CD4-positive, alpha-beta T cell treated with Interleukin-15 for 1 hour (primary cell): ENCODE data around the gene LRMDA.

Source experiments
- DNase-seq: peaks from one replicate; pipeline ENCODE4 v3.0.0-alpha.2; 2020

LRMDA gene

DNA sequence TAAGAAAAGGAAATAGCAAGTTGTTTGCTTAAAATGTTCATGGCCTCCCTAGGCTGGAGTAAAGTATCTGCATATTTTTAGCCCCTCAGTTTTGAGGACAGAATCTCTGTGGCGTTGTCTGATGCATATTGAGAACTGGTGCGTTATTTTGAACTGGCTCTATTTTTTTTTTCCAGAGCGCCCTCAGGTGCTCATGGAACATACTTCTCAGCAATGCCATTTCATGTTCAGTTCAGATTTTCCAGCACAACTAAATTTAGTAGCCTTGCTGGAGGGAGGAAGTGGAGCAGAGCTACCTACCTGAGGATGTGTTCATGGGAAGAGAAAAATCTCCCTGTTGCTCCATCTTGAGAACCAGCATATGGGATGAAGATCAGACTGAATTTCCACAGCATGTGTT, 870.5 kb downstream of the LRMDA start:
- no peak for DNase-seq

GRCh38 chr10:76302481-76302880, 871.1 kb downstream of the LRMDA start:
- DNase-seq: no peak

GRCh38 chr10:76302961-76303630, 871.7 kb downstream of the LRMDA start:
- DNase-seq: no peak

GRCh38 chr10:76303682-76304316, 872.4 kb downstream of the LRMDA start:
- no peak for DNase-seq

- no peak for DNase-seq
Measured at GRCh38 chr10:76305930-76306615, 874.6 kb downstream of the LRMDA start.

DNA sequence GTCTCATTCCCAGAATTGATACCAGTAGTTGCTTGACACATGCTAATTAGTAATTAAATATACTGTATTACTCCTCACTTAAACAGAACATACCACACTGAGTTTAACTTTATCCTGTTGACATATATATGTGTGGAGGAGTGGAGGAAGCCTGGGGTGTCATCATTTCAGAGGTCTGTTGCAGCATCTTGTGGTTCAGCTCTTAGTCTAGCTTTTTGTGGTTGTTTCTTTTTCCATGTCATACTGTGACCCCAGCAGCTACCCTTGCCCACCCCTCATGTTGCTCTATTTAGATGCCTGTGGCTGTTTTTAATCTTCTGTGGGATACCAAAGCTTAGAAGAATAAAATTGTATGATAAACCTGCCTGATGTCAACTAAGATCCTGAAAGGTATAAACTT, 875.4 kb downstream of the LRMDA start:
- DNase-seq: no peak

- DNase-seq: no peak
Measured at GRCh38 chr10:76309070-76309469, 877.6 kb downstream of the LRMDA start.

DNA sequence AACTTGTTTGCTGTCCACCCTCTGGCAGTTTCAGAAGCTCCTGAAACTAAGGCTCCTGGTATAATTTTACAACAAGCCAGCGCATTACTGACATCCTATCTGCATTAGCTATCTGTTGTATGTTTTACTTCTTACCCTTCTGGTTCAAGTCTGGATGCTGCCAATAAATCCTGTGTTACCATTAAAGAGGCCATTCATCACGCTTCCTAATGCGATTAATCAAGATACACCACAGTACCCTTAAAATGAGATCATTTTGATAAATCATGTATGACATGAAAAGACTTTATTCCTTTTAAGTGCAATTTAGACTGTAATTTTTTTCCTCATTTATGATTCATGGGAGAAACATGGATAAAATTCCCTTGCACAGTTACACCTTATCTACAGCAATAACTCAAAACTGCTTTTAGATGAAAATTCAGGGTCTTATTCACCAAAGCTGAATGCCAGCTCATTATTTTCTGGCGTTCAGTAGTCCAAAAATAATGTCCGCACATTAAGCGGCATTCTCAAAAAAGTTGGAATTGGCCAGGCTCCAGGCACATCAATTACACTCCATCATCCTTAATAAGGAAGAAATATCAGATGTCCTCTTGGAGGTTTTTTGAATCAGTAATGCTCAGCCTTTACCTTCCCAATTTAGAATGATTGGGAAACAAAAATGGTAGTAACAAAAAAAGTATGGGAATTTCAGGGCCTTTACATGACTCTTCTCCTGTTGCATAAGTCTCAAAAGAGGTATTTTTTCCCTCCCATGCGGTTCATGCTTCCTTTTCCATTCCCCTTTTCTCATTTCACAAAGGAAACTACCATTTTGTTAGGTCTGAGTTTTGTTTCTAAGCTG, 878.5 kb downstream of the LRMDA start:
- DNase-seq: no peak

- DNase-seq: no peak
Measured at GRCh38 chr10:76310588-76311080, 879.2 kb downstream of the LRMDA start.

- DNase-seq: no peak
Measured at GRCh38 chr10:76311752-76312636, 880.6 kb downstream of the LRMDA start.

DNA sequence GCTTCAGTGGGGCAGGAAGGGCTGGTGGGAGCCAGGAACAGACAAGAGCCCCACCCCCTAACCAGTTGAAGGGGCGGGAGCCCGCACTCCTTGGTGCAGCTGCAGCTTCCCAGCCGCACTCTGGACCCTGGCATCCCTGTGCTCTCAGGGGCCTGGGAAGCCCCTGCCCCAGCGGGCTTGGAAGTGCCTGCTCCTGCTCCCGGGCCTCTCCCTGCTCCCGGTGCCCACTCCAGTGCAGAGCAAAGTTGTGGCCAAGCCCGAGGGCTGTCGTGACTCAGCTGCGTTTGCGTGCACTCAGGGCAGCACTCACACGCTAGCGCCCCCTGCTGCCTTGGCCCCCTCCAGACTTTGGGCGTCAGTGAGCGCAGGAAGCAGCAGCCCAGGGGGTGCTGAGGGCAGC, 883.8 kb downstream of the LRMDA start:
- no peak for DNase-seq

- DNase-seq: no peak
Measured at GRCh38 chr10:76316234-76316633, 884.8 kb downstream of the LRMDA start.

DNA sequence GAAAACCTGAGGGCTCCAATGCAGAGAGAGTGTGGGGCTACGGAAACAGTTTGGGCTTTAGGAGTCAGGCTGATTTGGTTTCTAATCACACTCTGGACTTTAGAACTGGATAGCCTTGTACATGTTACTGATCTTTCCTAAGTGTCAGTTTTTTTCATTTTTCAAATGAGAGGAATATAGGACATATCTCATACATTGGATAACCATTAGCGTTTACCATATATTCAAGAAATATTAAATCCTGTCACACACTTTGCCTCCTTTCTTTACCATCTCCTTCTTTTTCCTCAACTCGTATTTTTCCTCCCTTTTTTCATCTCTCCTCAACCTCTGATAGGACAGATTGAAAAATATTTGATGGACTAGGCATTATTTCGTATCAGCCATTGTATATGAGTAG, 885.7 kb downstream of the LRMDA start:
- no peak for DNase-seq

DNA sequence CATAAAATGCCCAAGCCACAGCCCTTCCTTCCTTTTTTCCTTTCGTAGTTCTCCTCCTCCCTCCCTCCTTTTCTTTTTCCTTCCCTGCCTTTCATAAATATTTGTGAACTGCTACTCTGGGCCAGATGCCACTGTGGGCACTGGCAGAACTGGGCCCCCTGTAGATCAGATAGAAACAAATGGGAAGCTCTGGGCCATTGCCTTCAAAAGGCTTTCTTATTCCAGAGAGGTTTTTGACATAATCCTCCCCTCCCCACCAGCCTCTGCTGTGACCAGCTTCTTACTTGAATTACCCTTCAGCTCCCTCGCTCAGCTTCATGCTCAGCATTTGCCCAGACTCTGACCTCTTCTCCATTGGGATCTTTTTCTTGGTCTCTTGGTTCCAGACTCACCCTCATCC, 886.8 kb downstream of the LRMDA start:
- no peak for DNase-seq

DNA sequence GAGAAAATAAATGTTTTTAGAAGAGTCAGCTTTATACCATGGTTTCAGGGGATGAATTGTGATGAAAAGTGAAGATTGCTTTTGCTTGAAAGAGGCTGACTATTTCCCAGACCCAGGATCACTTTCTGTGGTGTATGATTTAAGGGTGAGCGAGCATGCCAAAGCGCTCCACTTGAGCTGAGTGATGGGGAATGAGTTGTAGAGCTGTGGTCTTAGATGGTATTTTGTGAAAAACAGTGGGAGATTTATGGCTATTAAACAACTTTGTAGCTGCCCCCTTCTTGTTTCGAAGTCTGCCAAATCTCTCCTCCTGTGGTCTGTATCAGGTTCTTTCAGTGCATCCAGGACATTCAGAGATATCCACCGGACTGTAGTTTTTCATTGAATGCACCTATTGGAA, 888.2 kb downstream of the LRMDA start:
- DNase-seq: no peak

DNA sequence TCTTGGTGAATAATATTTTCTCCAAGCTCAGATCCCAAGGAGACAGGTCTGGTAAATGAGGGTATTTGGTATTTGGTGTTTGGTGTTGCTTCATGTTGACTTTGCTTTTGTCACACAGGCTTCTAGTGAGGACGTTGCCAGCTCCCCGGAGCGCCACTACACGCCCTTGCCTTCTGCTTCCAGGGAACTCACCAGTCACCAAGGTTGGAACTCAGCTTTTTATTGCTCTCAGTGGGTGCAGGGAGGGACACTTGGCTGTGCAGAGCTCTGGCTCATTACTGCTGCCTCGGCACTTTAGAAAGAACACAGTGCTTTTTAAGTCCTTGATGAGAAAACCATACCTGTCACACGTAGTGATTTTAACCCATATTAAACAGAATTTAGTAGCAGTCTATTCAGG, 892.9 kb downstream of the LRMDA start:
- no peak for DNase-seq

DNA sequence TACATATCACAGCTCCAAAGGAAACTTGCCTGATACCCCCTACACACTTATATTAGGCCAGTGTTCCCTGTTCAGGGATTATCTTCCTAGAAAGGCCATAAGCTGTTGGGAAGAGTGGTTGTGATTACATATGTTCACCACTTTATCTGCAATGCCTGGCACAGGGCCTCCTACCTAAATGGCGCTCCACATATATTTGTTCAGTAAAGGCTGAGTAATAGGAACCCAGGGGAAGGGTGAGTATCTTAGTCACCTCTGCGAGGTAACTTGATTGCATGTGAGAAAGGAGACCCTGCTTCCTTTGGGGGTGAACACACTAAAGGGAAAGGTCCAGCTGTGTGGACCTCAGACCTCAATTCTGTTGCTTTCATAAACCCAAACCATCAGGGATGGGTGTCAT, 896.0 kb downstream of the LRMDA start:
- no peak for DNase-seq

DNA sequence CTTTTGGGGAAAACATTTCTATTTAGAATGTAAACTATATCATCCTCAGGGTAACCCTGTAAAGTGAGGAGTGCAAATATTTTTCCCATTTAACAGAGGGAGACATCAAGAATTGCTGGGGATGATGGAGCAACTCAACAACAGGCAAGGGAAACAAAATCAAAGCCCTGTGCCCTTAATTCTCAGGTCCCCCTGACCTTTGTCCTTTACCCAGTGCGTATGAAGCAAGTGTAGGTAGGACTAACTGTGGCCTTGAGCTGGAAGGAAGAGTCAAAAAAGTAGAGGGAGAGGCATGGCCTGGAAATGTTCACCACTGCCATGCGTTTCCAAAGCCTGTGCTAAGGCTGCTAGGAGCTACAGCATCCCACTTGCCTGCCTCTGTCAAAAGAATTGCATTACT, 896.9 kb downstream of the LRMDA start:
- DNase-seq: no peak

- DNase-seq: no peak
Measured at GRCh38 chr10:76329891-76330575, 898.6 kb downstream of the LRMDA start.

DNA sequence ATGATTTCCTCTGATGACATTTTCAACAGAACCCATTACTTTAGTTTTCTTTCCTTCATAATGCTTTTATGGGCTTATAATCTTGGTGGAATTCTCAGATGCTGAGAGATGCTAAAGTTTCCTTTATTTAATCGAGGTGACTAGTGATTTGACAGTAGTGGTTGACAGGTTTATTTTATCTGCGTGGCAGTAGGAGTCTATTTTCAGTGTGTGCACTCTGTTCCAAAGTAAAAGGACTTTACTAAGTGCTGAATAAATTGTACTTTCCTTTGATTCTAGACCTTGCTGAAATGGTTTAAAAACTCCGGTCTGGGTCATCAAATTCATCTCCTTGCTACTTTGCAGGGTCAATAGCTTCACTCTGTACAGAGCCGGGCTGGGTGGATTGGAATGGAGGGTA, 900.3 kb downstream of the LRMDA start:
- DNase-seq: no peak

DNA sequence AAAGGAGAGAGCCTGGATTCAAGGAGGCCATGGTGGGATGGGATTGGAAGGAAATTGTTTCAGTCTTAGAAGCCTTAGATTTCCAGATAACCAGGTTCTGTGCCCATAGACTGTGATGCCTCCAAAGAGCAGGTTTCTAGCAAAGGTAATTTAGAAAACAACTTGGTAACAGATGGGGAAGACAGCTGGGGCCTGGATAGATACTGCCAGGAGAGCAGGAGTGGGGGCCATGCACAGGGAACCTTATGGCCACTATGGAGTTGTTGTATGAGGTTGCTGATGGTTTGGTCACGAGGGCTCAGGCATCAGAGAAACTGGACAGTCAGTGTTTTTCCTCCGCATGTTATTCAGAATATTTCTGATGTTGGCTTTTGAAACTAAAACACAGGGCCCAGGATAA, 901.9 kb downstream of the LRMDA start:
- no peak for DNase-seq

- no peak for DNase-seq
Measured at GRCh38 chr10:76333796-76334195, 902.4 kb downstream of the LRMDA start.
